Right atrium auricular region (tissue), 2 donors: ENCODE data around the gene MAB21L3. TPM values are rescaled to one million over a fixed set of nuclear protein-coding genes. Genes with fewer than 3 reads are reported as not detected.

Experiments used
- DNase-seq: peaks from one replicate; pipeline ENCODE4 v3.0.0-alpha.2; 2019; ENCODE audit warnings: low spot score
- H3K27ac ChIP-seq, 2 donors: fragments of 200-600 bp; sonication (generic); 1 replicate in 1 of 2; 2 replicates in 1 of 2; pipeline ENCODE4 v1.5.1; 2016 to 2019
- H3K27me3 ChIP-seq, 2 donors: fragments of 200-600 bp; sonication (generic); one replicate each; pipeline versions ENCODE4 v1.5.1 to v1.6.0; 2017 to 2019
- H3K36me3 ChIP-seq: fragments of 200-600 bp; sonication (generic); one replicate; pipeline ENCODE4 v1.5.1; 2016
- H3K4me1 ChIP-seq, 2 donors: fragments of 200-600 bp; sonication (generic); one replicate each; pipeline versions ENCODE4 v1.5.1 to v1.6.0; 2017 to 2019
- H3K4me3 ChIP-seq, 2 donors: fragments of 200-600 bp; sonication (generic); 1 replicate in 1 of 2; 2 replicates in 1 of 2; pipeline ENCODE4 v1.5.1; 2017 to 2019; ENCODE audit warnings: mild to moderate bottlenecking in 1 of 2, moderate library complexity in 1 of 2
- H3K9me3 ChIP-seq, 2 donors: fragments of 200-600 bp; sonication (generic); one replicate each; pipeline ENCODE4 v1.5.1; 2019
- CTCF ChIP-seq, 2 donors: fragments of 200-600 bp; sonication (generic); IDR thresholded peaks; one replicate each; pipeline ENCODE4 v1.5.1; 2019; ENCODE audit warnings: antibody characterized with exemption in 2 of 2
- total RNA-seq, 2 donors: library from RNA; depleted of rRNA; stranded (reverse); fragments of >200 nt; gene quantifications; one replicate each; pipeline ENCODE4 v1.1.0, GENCODE V29; 2016

The MAB21L3 gene
- total RNA-seq, 2 donors from 2014 or later, result not detected

- no peak overlapping the region for H3K4me3 ChIP-seq
- H3K4me1 ChIP-seq, result peaks cover 0 to 19% of the 10 kb centered on the region in 2 donors
Measured at GRCh38 chr1:116150368-116150767, 39.2 kb downstream of the MAB21L3 start.

GRCh38 chr1:116151739-116152576 is 40.8 kb downstream of the MAB21L3 start:
- Histone ChIP-seq H3K27ac (peak overlapping the region; percentile 52 to 61), H3K36me3 (no peaks in the 10 kb centered on the region), H3K27me3 (no peaks in the 10 kb centered on the region), H3K4me1 (peaks cover 0 to 19% of the 10 kb centered on the region in 2 donors), H3K4me3 (peak overlapping the region; percentile 22 to 51), H3K9me3 (peaks cover 0 to under 1% of the 10 kb centered on the region in 2 donors)
- DNase-seq, result peak; percentile 76
- TF ChIP-seq CTCF (IDR thresholded peaks at IDR 0.05), result peak; percentile 95 to 97

More at GRCh38 chr1:116150368-116150767, 39.2 kb downstream of the MAB21L3 start:
- no peaks in the 10 kb centered on the region for H3K36me3 ChIP-seq
- TF ChIP-seq CTCF (IDR thresholded peaks at IDR 0.05), result no peak
- DNase-seq, result no peak
- H3K9me3 ChIP-seq, result no peaks in the 10 kb centered on the region
- H3K27me3 ChIP-seq, result no peaks in the 10 kb centered on the region
- H3K27ac ChIP-seq, result no peak overlapping the region

- no peaks in the 10 kb centered on the region for H3K36me3 ChIP-seq
- TF ChIP-seq CTCF (IDR thresholded peaks at IDR 0.05), result no peak
- H3K4me3 ChIP-seq, result peak overlapping the region; percentile 22 to 51
- peak overlapping the region; percentile 52 to 61 for H3K27ac ChIP-seq
- no peak for DNase-seq
- peaks cover 0 to 19% of the 10 kb centered on the region in 2 donors for H3K4me1 ChIP-seq
- no peaks in the 10 kb centered on the region for H3K27me3 ChIP-seq
- peaks cover 0 to 6% of the 10 kb centered on the region in 2 donors for H3K9me3 ChIP-seq
Measured at GRCh38 chr1:116152577-116152943, 41.4 kb downstream of the MAB21L3 start.

GRCh38 chr1:116152950-116153691 is 41.9 kb downstream of the MAB21L3 start:
- Histone ChIP-seq H3K9me3 (peaks cover 0 to 12% of the 10 kb centered on the region in 2 donors), H3K27ac (no peak overlapping the region), H3K36me3 (no peaks in the 10 kb centered on the region), H3K4me1 (peaks cover 0 to 19% of the 10 kb centered on the region in 2 donors), H3K4me3 (no peak overlapping the region), H3K27me3 (no peaks in the 10 kb centered on the region)
- TF ChIP-seq CTCF (IDR thresholded peaks at IDR 0.05), result no peak
- DNase-seq, result no peak

GRCh38 chr1:116153692-116154031 is 42.5 kb downstream of the MAB21L3 start:
- H3K9me3 ChIP-seq, result peaks cover 0 to 15% of the 10 kb centered on the region in 2 donors
- H3K36me3 ChIP-seq, result no peaks in the 10 kb centered on the region
- no peak for TF ChIP-seq CTCF (IDR thresholded peaks at IDR 0.05)
- peaks cover 0 to 19% of the 10 kb centered on the region in 2 donors for H3K4me1 ChIP-seq
- no peaks in the 10 kb centered on the region for H3K27me3 ChIP-seq
- no peak for DNase-seq
- H3K27ac ChIP-seq, result no peak overlapping the region
- H3K4me3 ChIP-seq, result no peak overlapping the region
